HEK293T (cell line): ENCODE results near the gene TRPM2.

Experiments
- CTCF ChIA-PET: fragments of 350-600 bp; formaldehyde crosslinking; extraction: SDS; loops from one replicate; lab custom pipeline; 2021; ENCODE audit warnings: antibody characterized with exemption, inconsistent platforms; lab: Yijun Ruan, JAX
- POLR2A ChIA-PET: fragments of 350-600 bp; formaldehyde crosslinking; extraction: SDS; loops from one replicate; lab custom pipeline; 2020; ENCODE audit warnings: antibody characterized with exemption, inconsistent platforms; lab: Yijun Ruan, JAX
- DNase-seq: peaks from one replicate; pipeline ENCODE4 v3.0.0; 2012; ENCODE audit warnings: mixed read lengths; ENCODE audit errors: extremely low spot score
- ARNT ChIP-seq: fragments of 450-650 bp; IDR thresholded peaks from 2 replicates; pipeline ENCODE4 v1.6.1; 2017; ENCODE audit warnings: mild to moderate bottlenecking
- BHLHE40 ChIP-seq: fragments of 450-650 bp; IDR thresholded peaks from 2 replicates; pipeline ENCODE4 v1.6.1; 2016; ENCODE audit warnings: mild to moderate bottlenecking, moderate library complexity, borderline replicate concordance
- CTBP1 ChIP-seq: fragments of 450-650 bp; IDR thresholded peaks from 2 replicates; pipeline ENCODE4 v1.6.1; 2016; ENCODE audit warnings: borderline replicate concordance
- ELF4 ChIP-seq: fragments of 450-650 bp; IDR thresholded peaks from 2 replicates; pipeline ENCODE4 v1.6.1; 2017; ENCODE audit warnings: antibody characterized with exemption
- FOXA1 ChIP-seq: fragments of 450-650 bp; IDR thresholded peaks from 2 replicates; pipeline ENCODE4 v1.6.1; 2016; ENCODE audit warnings: mild to moderate bottlenecking
- FOXK2 ChIP-seq: fragments of 450-650 bp; IDR thresholded peaks from 2 replicates; pipeline ENCODE4 v1.6.1; 2016; ENCODE audit warnings: mild to moderate bottlenecking
- FOXM1 ChIP-seq: fragments of 450-650 bp; IDR thresholded peaks from 2 replicates; pipeline ENCODE4 v1.6.1; 2017; ENCODE audit warnings: mild to moderate bottlenecking, borderline replicate concordance
- HDGF ChIP-seq: fragments of 450-650 bp; IDR thresholded peaks from 2 replicates; pipeline ENCODE4 v1.6.1; 2017; ENCODE audit warnings: antibody characterized with exemption, borderline replicate concordance
- L3MBTL2 ChIP-seq: fragments of 450-650 bp; conservative IDR thresholded peaks from 2 replicates; pipeline ENCODE4 v1.6.1; 2016; ENCODE audit warnings: mild to moderate bottlenecking
- LEF1 ChIP-seq: fragments of 450-650 bp; IDR thresholded peaks from 2 replicates; pipeline ENCODE4 v1.6.1; 2017; ENCODE audit warnings: mild to moderate bottlenecking, borderline replicate concordance
- NFRKB ChIP-seq: fragments of 450-650 bp; IDR thresholded peaks from 2 replicates; pipeline ENCODE4 v1.6.1; 2016; ENCODE audit warnings: mild to moderate bottlenecking, moderate library complexity
- PKNOX1 ChIP-seq: fragments of 450-650 bp; IDR thresholded peaks from 2 replicates; pipeline ENCODE4 v1.6.1; 2016
- SP1 ChIP-seq: fragments of 450-650 bp; IDR thresholded peaks from 2 replicates; pipeline ENCODE4 v1.6.1; 2017
- SUZ12 ChIP-seq: fragments of 450-650 bp; IDR thresholded peaks from 2 replicates; pipeline ENCODE4 v1.6.1; 2016; ENCODE audit warnings: mild to moderate bottlenecking
- TARDBP ChIP-seq: fragments of 450-650 bp; IDR thresholded peaks from 2 replicates; pipeline ENCODE4 v1.6.1; 2016
- ZNF384 ChIP-seq: fragments of 450-650 bp; IDR thresholded peaks from 2 replicates; pipeline ENCODE4 v1.6.1; 2016

The TRPM2 gene

DNA sequence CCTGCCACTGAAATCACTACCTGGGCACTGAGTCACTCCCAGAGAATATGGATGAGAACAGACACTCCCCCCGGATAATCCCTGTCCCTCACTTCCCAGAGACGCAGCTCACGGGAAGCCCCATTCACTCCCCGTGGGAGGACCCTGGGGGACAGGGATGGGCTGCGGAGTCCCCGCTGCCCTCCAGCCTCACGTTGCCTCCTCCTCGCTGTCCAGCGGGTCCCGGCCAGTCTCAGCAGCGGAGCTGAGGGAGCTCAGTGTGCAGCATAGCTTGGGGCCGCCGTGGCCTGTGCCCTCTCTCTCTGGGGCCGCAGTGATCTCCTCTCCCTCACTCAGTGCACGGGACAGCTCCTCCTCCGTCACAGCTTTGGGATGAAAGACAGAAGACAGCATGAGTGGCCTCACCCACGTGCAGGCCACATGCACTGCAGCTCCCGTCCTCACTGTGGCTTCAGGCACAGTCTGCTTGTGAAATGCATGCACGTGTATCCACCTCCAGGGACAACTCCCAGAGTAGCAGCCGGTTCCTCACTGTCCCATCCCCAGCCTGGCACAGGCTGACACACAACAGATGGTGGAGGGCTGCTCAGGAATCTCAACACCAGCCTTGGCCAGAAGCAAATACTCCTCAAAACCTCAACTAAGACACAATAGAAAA lies 21.6 kb upstream of the TRPM2 start:
- CTCF ChIA-PET = no interaction called here
- POLR2A ChIA-PET = no interaction called here
- no peak for TF ChIP-seq LEF1
- TF ChIP-seq SUZ12 = no peak
- TF ChIP-seq BHLHE40 = no peak
- TF ChIP-seq FOXA1 = no peak
- no peak for TF ChIP-seq ARNT
- no peak for TF ChIP-seq FOXM1
- TF ChIP-seq FOXK2 = no peak
- TF ChIP-seq TARDBP = no peak
- TF ChIP-seq SP1 = no peak
- no peak for TF ChIP-seq ELF4
- TF ChIP-seq L3MBTL2 = no peak
- TF ChIP-seq PKNOX1 = no peak
- no peak for TF ChIP-seq ZNF384
- TF ChIP-seq HDGF = no peak
- no peak for DNase-seq

GRCh38 chr21:44332383-44332782 lies 21.0 kb upstream of the TRPM2 start:
- TF ChIP-seq FOXK2 (no peak), ZNF384 (no peak), FOXM1 (no peak), TARDBP (no peak), SUZ12 (no peak), LEF1 (no peak), BHLHE40 (no peak), L3MBTL2 (no peak)
- CTCF ChIA-PET = no interaction called here
- DNase-seq = no peak
- POLR2A ChIA-PET = no interaction called here

- DNase-seq = no peak
- TF ChIP-seq BHLHE40 (no peak), FOXA1 (no peak), L3MBTL2 (no peak), HDGF (no peak), CTBP1 (no peak), LEF1 (no peak), FOXK2 (no peak), SUZ12 (no peak), TARDBP (no peak), NFRKB (no peak), ARNT (no peak), ELF4 (no peak), ZNF384 (no peak), SP1 (no peak), FOXM1 (no peak), PKNOX1 (no peak)
- CTCF ChIA-PET = no interaction called here
- POLR2A ChIA-PET = no interaction called here
Observed at GRCh38 chr21:44332965-44333364, 20.5 kb upstream of the TRPM2 start.

DNA sequence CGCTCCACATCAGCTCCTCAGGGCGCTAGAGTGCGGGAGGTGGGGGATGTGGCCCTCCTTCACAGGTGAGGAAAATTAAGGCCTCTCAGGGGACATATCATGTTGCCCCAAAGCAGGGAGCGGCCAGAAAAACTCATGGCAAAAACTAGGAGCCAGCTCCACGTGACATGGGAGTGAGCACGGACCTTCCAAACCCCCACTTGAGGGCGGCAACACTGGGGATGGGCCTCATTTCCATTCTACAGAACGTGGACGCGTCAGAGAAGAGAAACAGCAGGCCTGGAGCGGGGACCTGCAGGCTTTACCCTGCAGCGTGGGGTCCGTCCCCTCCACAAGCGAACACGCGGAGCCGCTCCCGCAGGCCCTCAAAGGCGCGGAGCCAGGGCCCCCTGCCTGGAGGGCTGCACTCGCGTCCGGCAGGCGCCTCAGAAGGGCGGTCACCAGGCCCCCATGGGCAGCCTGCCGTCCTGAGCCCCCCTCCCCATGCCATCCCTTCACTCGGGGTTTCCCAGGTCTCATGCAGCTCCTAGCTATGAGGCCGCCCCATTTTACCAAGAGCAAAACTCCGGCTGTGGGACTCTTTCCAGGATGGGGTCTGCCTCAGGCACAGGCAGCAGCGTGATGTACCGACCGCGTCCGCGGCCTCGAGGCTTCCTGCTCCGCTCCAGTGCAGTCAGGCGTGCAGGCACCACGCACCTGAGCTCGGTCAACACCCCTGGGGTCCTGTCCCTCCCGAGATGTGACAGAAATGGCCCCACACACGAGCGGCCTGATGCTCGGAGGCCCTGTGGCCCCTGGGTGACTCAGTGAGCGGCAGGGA lies 19.7 kb upstream of the TRPM2 start:
- DNase-seq = no peak
- TF ChIP-seq FOXM1 = no peak
- no peak for TF ChIP-seq TARDBP
- TF ChIP-seq PKNOX1 = no peak
- no peak for TF ChIP-seq CTBP1
- POLR2A ChIA-PET = no interaction called here
- CTCF ChIA-PET = no interaction called here

DNA sequence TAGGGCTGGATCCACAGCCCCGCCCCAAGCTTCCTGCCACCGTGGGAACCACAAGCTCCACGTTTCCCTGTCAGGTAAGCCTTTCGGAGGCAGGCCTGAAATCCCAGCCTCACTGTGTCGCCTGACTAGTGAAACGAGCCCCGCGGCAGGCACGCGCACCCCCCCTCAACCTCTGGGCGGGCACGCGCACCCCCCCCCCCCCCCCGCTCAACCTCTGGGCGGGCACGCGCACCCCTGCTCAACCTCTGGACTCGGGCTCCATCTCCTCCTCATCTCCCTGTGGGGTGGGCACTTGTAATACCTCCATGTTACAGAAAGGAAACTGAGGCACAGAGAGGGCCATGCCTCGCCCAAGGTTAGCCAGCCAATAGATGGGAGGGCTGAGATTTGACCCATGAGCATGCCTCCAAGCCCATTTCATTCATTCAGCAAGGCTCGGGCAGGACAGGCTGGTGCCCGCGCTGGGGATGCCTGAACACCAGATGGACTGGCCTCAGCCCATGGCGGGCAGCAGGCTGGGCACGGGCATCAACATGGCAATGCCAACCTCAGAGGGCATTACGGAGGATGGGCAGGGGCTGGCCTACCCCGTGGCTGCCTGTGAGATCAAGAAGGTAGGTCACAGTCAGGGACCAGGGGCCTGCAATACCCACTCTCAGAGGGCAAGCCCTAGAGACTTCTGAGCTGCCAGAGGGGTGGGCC lies 18.9 kb upstream of the TRPM2 start:
- TF ChIP-seq FOXM1 (no peak), PKNOX1 (no peak), TARDBP (no peak), FOXA1 (no peak), BHLHE40 (no peak), FOXK2 (no peak), ELF4 (no peak), CTBP1 (no peak), SP1 (no peak), LEF1 (no peak), L3MBTL2 (no peak), ARNT (no peak), NFRKB (no peak), HDGF (no peak), SUZ12 (no peak), ZNF384 (no peak)
- DNase-seq = no peak
- POLR2A ChIA-PET = no interaction called here
- CTCF ChIA-PET = no interaction called here
